ENCODE measurements around the gene SYNJ2. TPM values are rescaled to one million over a fixed set of nuclear protein-coding genes. Genes with fewer than 3 reads are reported as not detected.

SYNJ2 gene
- total RNA-seq, 1 donor from 2014 or later = 8.3 TPM

DNA sequence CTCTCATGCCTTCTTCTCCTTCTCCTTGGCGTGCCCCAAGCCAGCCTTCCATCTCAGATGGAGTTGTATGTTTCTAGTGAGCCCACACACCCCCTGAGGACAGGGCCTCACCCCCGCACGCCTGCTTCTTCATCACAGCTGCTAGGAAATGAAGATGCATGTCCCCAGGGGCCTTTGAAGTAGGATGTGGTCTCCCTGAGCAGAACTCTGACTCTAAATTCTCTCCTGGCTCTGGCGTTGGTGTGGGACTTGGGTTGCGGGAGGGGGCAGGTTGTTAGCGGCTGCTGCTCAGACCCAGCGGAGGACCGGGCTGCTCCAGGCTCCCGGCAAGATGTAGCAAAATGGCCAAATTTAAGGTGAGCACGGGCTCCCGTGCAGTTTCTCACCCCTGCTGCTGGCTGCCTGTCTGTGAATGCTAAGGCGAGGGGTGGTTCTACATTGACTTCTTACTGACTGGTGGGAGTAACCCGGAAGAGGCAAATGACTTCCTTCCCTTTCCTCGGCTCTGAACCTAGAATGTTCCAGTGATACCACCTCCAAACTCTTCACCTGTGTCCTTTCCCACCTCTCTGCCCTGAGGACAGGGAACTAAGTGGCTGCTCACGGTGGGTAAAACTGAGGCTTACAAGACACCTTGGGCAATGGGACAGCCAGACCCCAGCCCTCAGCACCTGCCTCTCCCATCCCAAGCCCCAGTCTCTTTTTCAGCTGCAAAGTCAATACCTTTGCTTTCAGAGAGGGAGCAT, 8.8 kb downstream of the SYNJ2 start:
- Histone ChIP-seq H3K27ac (peak overlapping the region; percentile 69), H3K4me3 (peak overlapping the region in 1 of 2 donors; percentile 25), H3K4me1 (peaks cover 29% of the 10 kb centered on the region), H3K36me3 (no peaks in the 10 kb centered on the region), H3K27me3 (no peaks in the 10 kb centered on the region), H3K9me3 (no peaks in the 10 kb centered on the region)
- TF ChIP-seq POLR2AphosphoS5 (IDR thresholded peaks at IDR 0.05; ENCODE audit: insufficient read depth in 1 of 2, low read depth in 1 of 2) = no peak
- TF ChIP-seq POLR2A (IDR thresholded peaks at IDR 0.05) = no peak
- TF ChIP-seq, protein P1, sequence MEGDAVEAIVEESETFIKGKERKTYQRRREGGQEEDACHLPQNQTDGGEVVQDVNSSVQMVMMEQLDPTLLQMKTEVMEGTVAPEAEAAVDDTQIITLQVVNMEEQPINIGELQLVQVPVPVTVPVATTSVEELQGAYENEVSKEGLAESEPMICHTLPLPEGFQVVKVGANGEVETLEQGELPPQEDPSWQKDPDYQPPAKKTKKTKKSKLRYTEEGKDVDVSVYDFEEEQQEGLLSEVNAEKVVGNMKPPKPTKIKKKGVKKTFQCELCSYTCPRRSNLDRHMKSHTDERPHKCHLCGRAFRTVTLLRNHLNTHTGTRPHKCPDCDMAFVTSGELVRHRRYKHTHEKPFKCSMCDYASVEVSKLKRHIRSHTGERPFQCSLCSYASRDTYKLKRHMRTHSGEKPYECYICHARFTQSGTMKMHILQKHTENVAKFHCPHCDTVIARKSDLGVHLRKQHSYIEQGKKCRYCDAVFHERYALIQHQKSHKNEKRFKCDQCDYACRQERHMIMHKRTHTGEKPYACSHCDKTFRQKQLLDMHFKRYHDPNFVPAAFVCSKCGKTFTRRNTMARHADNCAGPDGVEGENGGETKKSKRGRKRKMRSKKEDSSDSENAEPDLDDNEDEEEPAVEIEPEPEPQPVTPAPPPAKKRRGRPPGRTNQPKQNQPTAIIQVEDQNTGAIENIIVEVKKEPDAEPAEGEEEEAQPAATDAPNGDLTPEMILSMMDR (IDR thresholded peaks at IDR 0.05) = no peak
- no peak for DNase-seq (ENCODE audit: extremely low spot score in 2 of 2)
- intact Hi-C loops (cut with DNase I) = no loop called here

DNA sequence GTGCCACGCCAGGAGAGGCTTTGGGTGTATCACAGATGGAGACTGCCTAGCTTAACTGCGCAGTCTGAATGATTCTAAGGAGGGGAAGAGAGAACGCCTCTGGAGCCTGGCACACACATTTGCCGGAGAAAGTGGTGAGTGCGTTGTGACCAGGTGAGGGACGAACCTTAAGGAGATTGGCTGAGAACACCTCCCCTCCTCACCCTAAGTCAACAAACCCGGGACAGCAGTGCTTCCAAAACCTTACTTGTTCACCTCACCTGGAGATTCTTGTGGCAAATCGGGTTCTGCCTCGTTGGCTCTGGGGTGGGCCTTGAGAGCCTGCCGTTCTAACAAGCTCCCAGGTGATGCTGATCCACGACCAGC, 9.4 kb downstream of the SYNJ2 start:
- TF ChIP-seq POLR2AphosphoS5 (IDR thresholded peaks at IDR 0.05; ENCODE audit: insufficient read depth in 1 of 2, low read depth in 1 of 2) (no peak), POLR2A (IDR thresholded peaks at IDR 0.05) (no peak)
- TF ChIP-seq, protein P1 (IDR thresholded peaks at IDR 0.05) = no peak
- Histone ChIP-seq H3K9me3 (no peaks in the 10 kb centered on the region), H3K27ac (no peak overlapping the region), H3K4me1 (peaks cover 27% of the 10 kb centered on the region), H3K4me3 (no peak overlapping the region), H3K36me3 (no peaks in the 10 kb centered on the region), H3K27me3 (no peaks in the 10 kb centered on the region)
- DNase-seq (ENCODE audit: extremely low spot score in 2 of 2) = no peak
- intact Hi-C loops (cut with DNase I) = no loop called here

DNA sequence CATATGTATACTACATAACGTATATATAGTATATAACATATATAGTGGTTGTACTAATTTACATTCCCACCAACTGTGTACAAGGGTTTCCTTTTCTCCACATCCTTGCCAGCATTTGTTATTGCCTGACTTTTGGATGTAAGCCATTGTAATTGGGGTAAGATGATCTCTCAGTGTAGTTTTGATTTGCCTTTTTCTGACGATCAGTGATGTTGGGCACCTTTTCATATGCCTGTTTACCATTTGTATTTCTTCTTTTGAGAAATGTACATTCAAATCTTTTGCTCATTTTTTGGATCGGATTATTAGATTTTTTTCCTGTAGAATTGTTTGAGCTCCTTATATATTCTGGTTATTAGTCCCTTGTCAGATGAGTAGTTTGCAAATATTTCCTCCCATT, 11.4 kb downstream of the SYNJ2 start:
- Histone ChIP-seq H3K4me1 (peaks cover 27% of the 10 kb centered on the region), H3K36me3 (no peaks in the 10 kb centered on the region), H3K27me3 (no peaks in the 10 kb centered on the region), H3K4me3 (no peak overlapping the region), H3K27ac (no peak overlapping the region), H3K9me3 (no peaks in the 10 kb centered on the region)
- intact Hi-C loops (cut with DNase I) = no loop called here
- no peak for DNase-seq (ENCODE audit: extremely low spot score in 2 of 2)
- TF ChIP-seq POLR2A (IDR thresholded peaks at IDR 0.05) (no peak), POLR2AphosphoS5 (IDR thresholded peaks at IDR 0.05; ENCODE audit: insufficient read depth in 1 of 2, low read depth in 1 of 2) (no peak)
- TF ChIP-seq, protein P1 (IDR thresholded peaks at IDR 0.05) = no peak

DNA sequence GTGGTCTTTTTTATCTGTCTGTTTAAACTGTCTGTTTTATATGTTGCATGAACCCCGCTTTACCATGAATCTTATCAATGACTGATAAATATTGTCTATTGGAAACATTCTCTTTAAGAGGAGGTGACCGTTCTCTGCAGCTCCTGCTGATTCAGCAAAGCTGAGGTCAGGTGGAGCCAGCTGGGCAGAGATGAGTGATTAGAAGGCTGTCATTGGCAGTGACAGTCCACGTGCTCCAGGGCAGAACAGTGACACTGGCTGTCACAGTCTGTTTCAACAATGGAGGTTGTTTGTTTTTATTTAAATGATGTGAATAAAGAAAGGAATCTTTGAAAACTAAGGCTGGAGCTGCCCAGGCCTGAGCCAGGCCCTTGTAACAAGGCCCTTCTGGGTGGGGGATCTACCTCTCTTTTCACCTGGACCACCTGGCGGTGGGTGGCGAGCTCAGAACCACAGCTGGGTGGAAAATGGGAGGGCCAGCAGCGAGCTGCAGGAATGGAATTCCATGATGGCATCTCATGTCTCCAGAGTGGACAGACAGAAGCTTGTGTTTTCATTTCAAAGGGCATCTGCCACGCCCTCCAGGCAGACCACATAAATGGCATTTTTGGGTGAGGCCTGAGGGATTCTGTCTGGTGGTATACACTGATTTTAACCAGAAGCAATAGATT, 12.6 kb downstream of the SYNJ2 start:
- Histone ChIP-seq H3K4me1 (peaks cover 25% of the 10 kb centered on the region), H3K27ac (no peak overlapping the region), H3K27me3 (no peaks in the 10 kb centered on the region), H3K9me3 (no peaks in the 10 kb centered on the region), H3K4me3 (no peak overlapping the region), H3K36me3 (no peaks in the 10 kb centered on the region)
- no peak for DNase-seq (ENCODE audit: extremely low spot score in 2 of 2)
- intact Hi-C loops (cut with DNase I) = no loop called here
- TF ChIP-seq, protein P1 (IDR thresholded peaks at IDR 0.05) = no peak
- TF ChIP-seq POLR2A (IDR thresholded peaks at IDR 0.05) (no peak), POLR2AphosphoS5 (IDR thresholded peaks at IDR 0.05; ENCODE audit: insufficient read depth in 1 of 2, low read depth in 1 of 2) (no peak)

DNA sequence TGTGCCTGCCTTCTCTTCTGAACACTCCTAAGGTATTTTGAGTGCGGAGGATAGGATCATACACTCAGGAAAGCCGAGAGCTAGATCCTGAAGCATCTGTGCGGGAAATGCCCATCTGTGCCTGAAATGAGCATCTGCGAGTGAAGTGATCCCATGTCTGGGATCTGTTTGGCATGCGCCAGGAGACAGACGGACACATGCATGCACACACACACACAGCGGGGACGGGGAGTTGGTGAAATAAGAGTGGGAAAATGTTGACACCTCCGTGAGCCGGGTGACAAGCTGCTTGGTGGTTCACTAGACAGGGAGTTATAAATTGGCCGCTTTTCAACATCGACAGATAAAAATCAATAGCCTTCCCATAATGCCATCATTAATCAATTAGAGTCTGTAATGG, 13.8 kb downstream of the SYNJ2 start:
- H3K27ac ChIP-seq = no peak overlapping the region
- intact Hi-C loops (cut with DNase I) = no loop called here
- DNase-seq (ENCODE audit: extremely low spot score in 2 of 2) = no peak
- no peaks in the 10 kb centered on the region for H3K36me3 ChIP-seq
- H3K27me3 ChIP-seq = no peaks in the 10 kb centered on the region
- H3K4me3 ChIP-seq = no peak overlapping the region
- no peaks in the 10 kb centered on the region for H3K9me3 ChIP-seq
- peaks cover 14% of the 10 kb centered on the region for H3K4me1 ChIP-seq
- TF ChIP-seq POLR2A (IDR thresholded peaks at IDR 0.05) (no peak), POLR2AphosphoS5 (IDR thresholded peaks at IDR 0.05; ENCODE audit: insufficient read depth in 1 of 2, low read depth in 1 of 2) (no peak)
- TF ChIP-seq, protein P1 (IDR thresholded peaks at IDR 0.05) = no peak
